CD4-positive, alpha-beta T cell treated with Interleukin-15 for 4 hours (primary cell): Measurements from ENCODE around the gene ZBTB22.
"Not testable (repeated sequence)": the region's sequence is repeated elsewhere in the genome, so short reads cannot be mapped to it uniquely, and the experiment has no call there.

Experiments used
- DNase-seq: peaks from one replicate; pipeline ENCODE4 v3.0.0-alpha.2; 2020; ENCODE audit warnings: low spot score

The ZBTB22 gene

GRCh38 chr6:33298773-33299236, 18.7 kb downstream of the ZBTB22 start, which contains the start of gene RGL2:
Gene RGL2 (minus strand): TSS chr6:33298942. CDS start chr6:33298610, 332 bp downstream.
- peak; percentile 64 for DNase-seq

GRCh38 chr6:33297956-33298772, 19.4 kb downstream of the ZBTB22 start:
- DNase-seq, result peak; percentile 87

DNA sequence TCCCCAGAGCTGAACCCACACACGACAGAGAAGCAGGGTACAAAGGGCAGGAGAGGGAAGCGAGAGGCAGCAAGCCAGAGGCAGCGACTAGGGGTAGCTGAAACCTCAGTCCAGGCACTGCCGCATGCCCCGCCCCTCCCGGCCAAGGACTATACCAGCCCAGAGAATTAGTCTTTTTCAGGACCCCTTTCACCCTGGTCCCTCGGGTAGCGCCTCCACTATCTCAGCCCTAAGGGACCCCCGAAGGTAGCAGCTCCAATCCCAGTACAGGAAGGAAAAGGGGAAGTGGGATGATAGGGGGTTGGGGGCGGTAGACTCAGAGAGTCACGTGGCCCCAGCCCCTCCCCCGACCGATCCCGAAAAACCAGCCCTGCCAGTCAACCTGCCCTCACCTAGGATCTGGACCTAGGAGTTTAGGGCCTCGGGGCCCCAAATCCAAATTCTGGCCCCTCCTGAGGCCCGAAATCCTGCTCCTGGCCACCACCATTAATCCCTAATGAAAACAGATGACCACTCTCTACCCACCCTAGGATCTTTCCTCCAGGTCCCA, 20.1 kb downstream of the ZBTB22 start:
- no peak for DNase-seq

DNA sequence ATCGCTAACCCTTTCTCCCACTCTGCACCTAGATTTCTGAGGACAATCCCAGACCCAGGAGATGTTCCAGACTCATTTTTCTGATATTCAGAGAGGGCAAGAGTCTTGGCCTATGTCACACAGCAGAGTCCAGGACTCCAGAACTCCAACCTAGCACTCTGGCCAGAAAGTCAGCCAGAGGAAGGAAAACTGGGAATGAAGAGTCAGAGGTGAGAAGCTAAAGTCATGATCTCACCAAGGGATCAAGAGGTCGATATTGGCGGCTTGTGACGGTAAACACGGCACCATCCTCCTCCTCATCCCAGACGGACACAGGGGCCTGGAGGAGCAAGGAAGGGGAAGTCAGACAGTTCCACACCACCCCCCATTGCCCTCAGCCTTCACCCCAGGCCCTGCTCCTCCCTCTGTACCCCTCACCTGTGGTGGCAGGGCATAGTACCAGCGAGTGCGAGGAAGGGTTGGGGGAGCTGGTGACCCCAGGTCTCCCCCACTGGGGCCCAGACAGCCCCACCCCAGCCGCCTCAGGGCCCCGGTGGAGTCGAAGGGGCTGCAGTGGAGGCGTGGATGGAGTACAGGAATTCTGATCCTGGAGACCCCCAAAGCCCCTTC, 20.6 kb downstream of the ZBTB22 start:
- DNase-seq, result no peak

- no peak for DNase-seq
Measured at GRCh38 chr6:33295621-33296369, 21.7 kb downstream of the ZBTB22 start.

DNA sequence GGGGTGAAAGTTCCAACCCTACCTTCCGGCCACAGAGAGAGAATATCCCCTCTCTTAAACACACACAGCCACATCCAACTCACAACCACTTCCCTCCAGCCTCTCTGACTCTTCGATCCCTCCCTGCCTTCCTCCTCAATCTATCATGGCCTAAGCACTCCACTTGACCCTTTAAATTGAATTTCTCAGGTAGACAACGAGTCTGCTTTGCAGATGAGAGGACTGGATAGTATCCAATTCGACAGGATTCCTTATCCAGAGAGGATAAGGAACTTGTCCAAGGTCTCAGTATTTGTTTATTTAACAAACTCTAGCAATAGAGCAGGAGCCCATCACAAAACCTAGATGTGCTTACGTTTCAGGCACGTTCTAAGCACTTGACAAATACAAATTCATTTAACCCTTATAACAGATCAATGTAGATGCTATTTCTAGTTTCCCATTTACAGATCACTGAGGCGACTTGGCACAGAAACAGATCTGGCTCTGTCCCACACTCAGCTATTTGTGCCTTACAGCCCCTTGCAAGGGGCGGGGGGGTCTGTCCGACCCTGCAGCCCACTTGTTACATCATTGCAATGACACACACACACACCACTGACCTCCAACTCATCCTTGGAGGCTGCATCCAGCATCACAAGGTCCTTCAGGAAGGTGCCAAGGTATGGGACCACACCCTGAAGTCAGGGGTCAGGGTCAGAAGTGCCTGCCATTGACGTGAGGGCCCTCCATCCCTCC, 23.3 kb downstream of the ZBTB22 start:
- DNase-seq, result no peak

- DNase-seq, result no peak
Measured at GRCh38 chr6:33292996-33293682, 24.4 kb downstream of the ZBTB22 start.

GRCh38 chr6:33290459-33290858, 27.1 kb downstream of the ZBTB22 start:
- no peak for DNase-seq

GRCh38 chr6:33289784-33290315, 27.7 kb downstream of the ZBTB22 start:
- DNase-seq, result no peak

- peak; percentile 85 for DNase-seq
Measured at GRCh38 chr6:33288921-33289783, 28.4 kb downstream of the ZBTB22 start, which contains the start of the genes PFDN6 and WDR46. Gene PFDN6 (plus strand): TSS chr6:33289601. CDS start chr6:33289857, 256 bp downstream. Gene WDR46 (minus strand): TSS chr6:33289239. CDS start chr6:33289170, 69 bp downstream.

GRCh38 chr6:33288141-33288920, 29.2 kb downstream of the ZBTB22 start:
- DNase-seq, result no peak

GRCh38 chr6:33286946-33287914, 30.3 kb downstream of the ZBTB22 start:
- no peak for DNase-seq

GRCh38 chr6:33285214-33285613, 32.3 kb downstream of the ZBTB22 start:
- DNase-seq, result not testable (repeated sequence)

- no peak for DNase-seq
Measured at GRCh38 chr6:33280539-33280938, 37.0 kb downstream of the ZBTB22 start.

- no peak for DNase-seq
Measured at GRCh38 chr6:33279971-33280511, 37.5 kb downstream of the ZBTB22 start.

DNA sequence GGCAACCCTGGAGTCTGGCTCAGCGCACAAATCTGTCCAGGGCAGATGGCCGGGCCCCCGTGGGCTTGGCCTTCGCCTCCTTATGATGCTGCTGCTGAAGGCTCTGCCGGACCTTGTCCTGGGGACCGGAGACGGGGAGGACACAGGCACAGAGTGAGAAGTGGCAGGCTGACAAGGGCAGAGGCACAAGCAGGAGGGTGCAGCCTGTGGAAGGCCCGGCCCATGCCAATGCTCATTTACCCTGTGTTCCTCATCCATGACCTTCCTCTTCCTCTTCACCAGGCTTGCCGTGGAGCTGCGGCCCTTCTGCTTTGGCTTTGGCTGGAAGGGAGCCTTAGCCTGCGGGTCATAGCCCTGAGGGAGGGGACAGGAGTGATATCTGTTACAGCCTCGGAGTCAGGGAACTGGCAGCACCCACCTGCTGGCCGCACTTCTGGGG, 38.3 kb downstream of the ZBTB22 start:
- DNase-seq, result no peak

DNA sequence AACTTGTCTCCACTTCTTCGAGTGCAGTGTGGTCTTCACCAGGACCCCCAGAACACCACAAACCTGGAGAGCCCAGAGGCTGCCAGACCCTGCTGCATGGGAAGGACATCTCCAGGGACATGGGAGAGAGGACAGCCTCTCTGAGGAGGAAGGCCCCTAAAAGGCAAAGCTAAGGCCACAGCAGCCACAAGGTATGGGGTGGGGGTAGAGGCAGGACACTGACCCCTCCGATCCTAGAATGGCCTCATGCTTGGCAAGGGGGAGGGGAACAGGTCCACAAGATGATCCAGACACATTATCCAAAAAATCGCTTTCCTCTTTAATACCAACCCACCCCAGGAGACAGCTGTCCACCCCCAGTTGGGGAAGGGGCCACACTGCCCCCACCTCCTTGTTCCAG, 38.7 kb downstream of the ZBTB22 start:
- no peak for DNase-seq
